ENCODE measurements around the gene WBP2.

The WBP2 gene

GRCh38 chr17:75855310-75856061 is at the start of gene WBP2:
TSS of gene WBP2 (minus strand) at chr17:75855335. CDS start at chr17:75855297, 38 bp downstream.
- FAIRE-seq (peak; percentile 81), DNase-seq (ENCODE audit: insufficient read length, low spot score) (peak; percentile 97)
- TF ChIP-seq POLR2A (IDR thresholded peaks at IDR 0.05; ENCODE audit: low read depth, low read length), result peak; percentile 90

- FAIRE-seq (no peak), DNase-seq (ENCODE audit: insufficient read length, low spot score) (no peak)
- TF ChIP-seq POLR2A (IDR thresholded peaks at IDR 0.05; ENCODE audit: low read depth, low read length), result no peak
Measured at GRCh38 chr17:75902406-75902805, 47.3 kb upstream of the WBP2 start.

- FAIRE-seq (no peak), DNase-seq (ENCODE audit: insufficient read length, low spot score) (no peak)
- TF ChIP-seq POLR2A (IDR thresholded peaks at IDR 0.05; ENCODE audit: low read depth, low read length), result no peak
Measured at GRCh38 chr17:75901727-75902126, 46.6 kb upstream of the WBP2 start.

- no peak for TF ChIP-seq POLR2A (IDR thresholded peaks at IDR 0.05; ENCODE audit: low read depth, low read length)
- FAIRE-seq (no peak), DNase-seq (ENCODE audit: insufficient read length, low spot score) (no peak)
Measured at GRCh38 chr17:75900691-75901533, 45.8 kb upstream of the WBP2 start.

GRCh38 chr17:75899767-75900468 is 44.8 kb upstream of the WBP2 start:
- no peak for DNase-seq (ENCODE audit: insufficient read length, low spot score)
- TF ChIP-seq POLR2A (IDR thresholded peaks at IDR 0.05; ENCODE audit: low read depth, low read length), result no peak
- no peak for FAIRE-seq

GRCh38 chr17:75899353-75899752 is 44.2 kb upstream of the WBP2 start:
- TF ChIP-seq POLR2A (IDR thresholded peaks at IDR 0.05; ENCODE audit: low read depth, low read length), result no peak
- no peak for DNase-seq (ENCODE audit: insufficient read length, low spot score)
- no peak for FAIRE-seq

GRCh38 chr17:75898791-75899190 is 43.7 kb upstream of the WBP2 start:
- TF ChIP-seq POLR2A (IDR thresholded peaks at IDR 0.05; ENCODE audit: low read depth, low read length), result no peak
- DNase-seq (ENCODE audit: insufficient read length, low spot score), result no peak
- no peak for FAIRE-seq

GRCh38 chr17:75898065-75898464 is 42.9 kb upstream of the WBP2 start:
- no peak for TF ChIP-seq POLR2A (IDR thresholded peaks at IDR 0.05; ENCODE audit: low read depth, low read length)

GRCh38 chr17:75897160-75898019 is 42.3 kb upstream of the WBP2 start:
- DNase-seq (ENCODE audit: insufficient read length, low spot score) (no peak), FAIRE-seq (no peak)
- TF ChIP-seq POLR2A (IDR thresholded peaks at IDR 0.05; ENCODE audit: low read depth, low read length), result no peak

More at GRCh38 chr17:75898065-75898464, 42.9 kb upstream of the WBP2 start:
- FAIRE-seq (no peak), DNase-seq (ENCODE audit: insufficient read length, low spot score) (no peak)

GRCh38 chr17:75896415-75897159 is 41.5 kb upstream of the WBP2 start, which contains the start of gene TRIM65:
TSS of gene TRIM65 (minus strand) at chr17:75896951. CDS start at chr17:75896937, 14 bp downstream.
- peak; percentile 92 for DNase-seq (ENCODE audit: insufficient read length, low spot score)
- peak; percentile 84 for TF ChIP-seq POLR2A (IDR thresholded peaks at IDR 0.05; ENCODE audit: low read depth, low read length)
- FAIRE-seq, result no peak

- DNase-seq (ENCODE audit: insufficient read length, low spot score) (no peak), FAIRE-seq (no peak)
- TF ChIP-seq POLR2A (IDR thresholded peaks at IDR 0.05; ENCODE audit: low read depth, low read length), result no peak
Measured at GRCh38 chr17:75895370-75896155, 40.4 kb upstream of the WBP2 start.
